HG02678 (cell line): Measurements from ENCODE around the gene PPIL1.

Experiments
- ATAC-seq: cut with Tn5 transposase; IDR thresholded peaks from one replicate; pipeline ENCODE4 v1.9.1; 2021; ENCODE audit warnings: mild to moderate bottlenecking, moderate library complexity; ENCODE audit not compliant: unreplicated experiment

The PPIL1 gene

GRCh38 chr6:36857325-36857724, 17.3 kb downstream of the PPIL1 start:
- no peak for ATAC-seq

DNA sequence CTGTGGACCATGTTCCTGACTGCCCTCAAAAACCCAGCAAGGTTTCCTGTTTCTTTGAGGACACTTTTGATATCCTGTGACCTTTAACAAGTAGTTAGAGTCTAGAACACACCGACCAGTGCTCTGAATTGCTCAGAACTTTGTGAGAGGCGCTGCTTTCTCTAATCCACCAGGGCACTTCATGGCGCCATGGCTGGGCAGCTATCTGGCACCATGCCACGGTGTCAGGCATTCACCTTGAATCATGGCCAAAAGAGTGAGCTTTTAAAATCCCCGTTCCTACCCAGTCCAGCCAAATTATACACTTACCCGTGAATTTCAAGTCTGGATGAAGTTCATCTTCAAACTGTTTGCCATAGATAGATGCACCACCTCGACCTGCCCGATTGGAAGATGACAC, 18.3 kb downstream of the PPIL1 start:
- ATAC-seq, result no peak

GRCh38 chr6:36855750-36856149, 18.9 kb downstream of the PPIL1 start:
- no peak for ATAC-seq

- ATAC-seq, result no peak
Observed at GRCh38 chr6:36853325-36853724, 21.3 kb downstream of the PPIL1 start.

- no peak for ATAC-seq
Observed at GRCh38 chr6:36852481-36853147, 22.0 kb downstream of the PPIL1 start.

GRCh38 chr6:36851626-36852025, 23.0 kb downstream of the PPIL1 start:
- ATAC-seq, result no peak

- no peak for ATAC-seq
Observed at GRCh38 chr6:36851149-36851614, 23.4 kb downstream of the PPIL1 start.

GRCh38 chr6:36850021-36850420, 24.6 kb downstream of the PPIL1 start:
- ATAC-seq, result no peak

DNA sequence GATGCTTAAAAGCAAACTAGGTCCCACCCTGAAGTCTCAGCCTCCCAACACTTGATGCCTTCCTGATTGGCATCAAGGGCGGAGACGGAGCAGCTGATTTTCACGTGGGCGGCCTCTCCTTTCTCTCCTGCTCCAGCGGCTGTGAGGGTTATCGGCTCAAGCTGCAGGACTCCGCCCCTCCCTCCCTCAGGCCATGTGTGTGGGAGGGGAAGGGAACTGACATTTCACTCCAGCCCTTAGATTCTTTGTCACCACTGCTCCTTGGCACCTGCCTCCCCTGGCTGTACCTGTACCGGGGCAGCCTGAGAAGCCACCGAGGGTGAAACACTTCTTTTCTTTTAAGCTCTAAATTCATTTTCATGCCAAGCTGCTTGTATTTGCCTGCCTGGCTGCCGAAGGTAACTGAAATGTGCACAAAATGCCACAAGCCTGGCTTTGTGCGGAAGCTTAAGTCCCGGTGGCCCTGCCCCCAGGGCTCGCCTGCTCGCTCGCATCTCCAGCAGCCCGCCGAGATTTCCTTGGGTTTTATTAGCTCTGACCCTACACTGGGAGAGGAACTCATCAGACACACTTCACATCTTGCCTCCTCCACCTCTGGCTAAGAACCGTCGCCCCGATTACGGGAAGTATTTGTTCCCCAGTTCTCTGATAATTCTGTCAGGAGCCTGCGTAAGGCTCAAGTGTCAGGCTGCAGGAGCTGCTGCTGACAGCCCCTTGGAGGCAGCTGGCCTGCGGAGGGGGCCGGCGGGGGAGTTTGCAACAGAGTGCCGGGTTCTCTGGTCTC, 25.8 kb downstream of the PPIL1 start:
- ATAC-seq, result no peak

DNA sequence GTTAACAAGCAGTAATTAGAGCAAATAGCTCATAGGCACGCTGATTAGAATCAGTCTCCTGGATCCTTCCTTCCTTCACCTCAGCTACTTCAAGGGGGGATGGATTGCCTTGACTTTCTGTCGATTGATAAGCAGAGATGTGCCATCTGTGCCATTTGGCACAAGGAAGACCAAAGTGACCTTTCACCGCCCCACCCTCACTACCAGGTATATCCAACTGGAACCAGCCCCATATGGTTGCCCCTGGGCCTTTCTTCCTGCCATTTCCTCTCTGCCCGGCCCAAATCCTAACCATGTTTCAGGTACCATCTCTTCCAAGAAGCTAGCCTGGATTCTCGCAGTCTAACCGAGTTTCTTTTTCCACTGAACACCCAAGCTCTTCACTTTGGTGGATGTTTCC, 26.6 kb downstream of the PPIL1 start:
- no peak for ATAC-seq

DNA sequence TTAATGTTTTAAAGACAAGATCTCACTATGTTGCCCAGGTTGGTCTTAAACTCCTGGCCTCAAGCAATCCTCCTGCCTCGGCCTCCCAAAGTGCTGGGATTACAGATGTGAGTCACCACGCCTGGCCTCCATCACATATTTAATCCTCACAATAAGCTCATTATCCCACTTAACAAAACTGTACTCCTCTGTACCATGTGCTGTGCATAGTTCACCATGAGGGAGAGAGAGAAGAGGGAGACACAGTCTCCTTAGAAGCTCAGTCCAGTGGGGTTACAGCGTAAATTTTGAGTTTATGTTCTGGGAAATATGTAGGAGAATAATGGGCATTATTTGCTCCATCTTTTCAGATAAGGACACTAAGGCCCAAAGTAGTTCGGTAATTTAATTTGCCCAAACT, 27.5 kb downstream of the PPIL1 start:
- no peak for ATAC-seq

DNA sequence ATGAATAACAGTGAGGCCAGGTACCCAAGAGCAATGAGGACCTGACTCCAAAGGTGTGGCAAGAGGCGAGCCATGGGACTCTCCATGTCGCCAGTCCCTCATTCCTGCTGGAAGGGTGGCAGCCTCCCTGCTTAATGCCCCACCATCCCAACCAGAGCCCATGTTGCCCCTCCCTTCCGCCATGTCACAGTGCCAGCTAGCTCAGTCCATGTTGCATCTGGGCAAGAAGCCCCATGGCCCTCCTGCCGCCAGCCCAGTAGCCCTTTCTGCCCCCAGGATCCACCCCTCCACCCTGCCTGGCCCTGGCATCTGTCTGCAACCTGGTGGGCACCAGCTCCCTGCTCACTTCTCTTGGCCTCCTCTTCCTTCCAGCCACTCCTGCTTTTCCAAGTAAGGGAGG, 29.4 kb downstream of the PPIL1 start:
- no peak for ATAC-seq

- no peak for ATAC-seq
Observed at GRCh38 chr6:36844232-36845170, 30.1 kb downstream of the PPIL1 start.

DNA sequence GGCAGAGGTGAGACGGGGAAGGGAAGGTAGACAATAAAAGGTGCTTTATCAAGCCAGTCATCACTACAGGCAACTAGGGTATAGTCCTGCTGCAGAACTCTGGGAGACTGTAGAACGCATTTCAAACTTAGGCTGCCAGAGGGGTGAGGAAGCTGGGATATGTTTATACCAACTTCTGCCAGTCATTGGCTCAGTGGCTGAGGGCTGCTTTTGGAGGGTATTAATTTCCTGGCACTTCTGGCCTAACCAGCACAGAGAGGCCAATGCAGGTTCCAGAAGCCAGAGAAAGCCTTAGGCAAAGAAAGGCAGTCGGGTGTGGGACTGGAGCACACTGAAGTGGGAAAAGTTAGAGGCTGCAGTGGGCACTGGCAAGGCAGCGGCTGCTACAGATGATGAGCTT, 31.4 kb downstream of the PPIL1 start:
- no peak for ATAC-seq

- no peak for ATAC-seq
Observed at GRCh38 chr6:36841756-36842155, 32.8 kb downstream of the PPIL1 start.

DNA sequence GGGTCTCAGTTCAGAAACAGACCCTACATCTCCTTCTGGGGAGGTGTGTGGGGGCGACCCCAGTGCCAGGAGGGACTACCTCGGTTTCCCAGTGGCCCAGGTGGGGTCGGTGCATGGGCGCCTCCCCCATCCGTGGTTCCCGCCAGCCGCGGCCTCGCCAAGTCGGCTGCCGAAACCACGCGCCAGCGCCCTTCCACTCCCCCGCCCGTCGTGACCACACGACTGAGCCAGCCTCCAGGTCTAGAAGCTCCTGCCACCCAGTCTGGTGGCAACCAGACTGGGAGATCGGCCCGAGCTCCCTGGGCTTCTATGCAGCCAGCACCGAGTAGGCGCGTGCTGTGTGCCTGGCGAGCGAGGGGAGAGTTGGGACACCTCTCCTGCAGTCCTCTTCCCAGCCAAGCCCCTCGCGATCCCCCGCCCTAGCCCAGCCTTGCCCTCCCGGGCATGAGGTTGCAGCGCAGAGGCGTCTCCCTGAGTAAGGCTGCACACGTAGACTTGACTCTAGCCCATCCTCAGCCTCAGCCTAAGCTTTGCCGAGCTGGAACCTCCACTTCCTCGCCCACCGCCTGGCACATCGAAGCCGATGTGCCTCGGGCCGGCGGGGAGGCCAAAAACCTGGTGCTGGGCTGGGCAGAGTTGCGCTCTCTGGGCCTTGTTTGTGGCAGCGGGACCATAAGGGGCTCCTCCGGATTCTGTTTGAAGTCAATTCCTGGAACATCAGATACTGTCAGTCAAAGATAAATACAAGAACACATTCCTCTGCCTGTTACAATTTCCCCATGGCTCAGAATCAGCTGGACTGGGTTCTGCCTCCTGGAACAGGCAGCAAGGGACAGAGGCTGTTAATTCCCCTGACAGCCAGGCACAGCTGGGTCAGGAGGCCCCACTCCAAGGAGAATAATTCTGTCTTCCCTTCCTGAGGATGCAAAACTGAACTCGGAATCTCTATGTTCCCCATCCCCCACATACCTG, 33.9 kb downstream of the PPIL1 start:
- no peak for ATAC-seq

DNA sequence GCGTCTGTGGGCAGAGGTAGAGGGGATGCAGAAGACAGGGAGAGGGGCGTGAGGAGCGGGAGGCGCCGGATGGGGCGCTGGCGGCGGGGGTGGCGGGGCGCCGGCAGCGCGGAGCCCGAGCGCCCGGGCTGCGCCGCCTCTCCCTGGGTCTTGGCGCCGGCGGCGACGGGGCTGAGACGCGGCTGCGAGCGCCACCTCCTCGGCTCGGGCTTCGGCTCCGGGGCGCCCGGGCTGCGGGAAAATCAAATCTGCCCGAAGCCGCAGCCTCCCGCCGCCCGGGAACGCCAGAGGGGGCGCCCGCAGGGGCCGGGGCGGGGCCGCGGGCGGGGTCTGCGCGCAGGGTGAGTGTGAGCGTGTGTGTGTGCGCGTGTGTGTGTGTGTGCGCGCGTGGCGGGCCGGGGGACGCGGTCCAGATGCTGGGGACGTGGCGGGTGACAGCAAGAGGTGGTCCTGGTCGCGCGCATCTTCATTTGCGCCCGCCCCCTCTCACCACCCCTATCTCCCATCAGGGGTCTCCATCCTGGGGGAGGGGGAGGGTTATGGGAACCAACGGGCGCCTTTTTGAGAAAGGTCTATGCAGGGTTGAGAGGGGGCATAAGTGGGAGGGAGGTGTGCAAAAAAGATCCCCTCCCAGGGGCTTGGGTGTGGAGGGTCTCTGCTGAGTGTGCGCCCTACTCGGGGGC, 34.7 kb downstream of the PPIL1 start:
- ATAC-seq, result no peak

DNA sequence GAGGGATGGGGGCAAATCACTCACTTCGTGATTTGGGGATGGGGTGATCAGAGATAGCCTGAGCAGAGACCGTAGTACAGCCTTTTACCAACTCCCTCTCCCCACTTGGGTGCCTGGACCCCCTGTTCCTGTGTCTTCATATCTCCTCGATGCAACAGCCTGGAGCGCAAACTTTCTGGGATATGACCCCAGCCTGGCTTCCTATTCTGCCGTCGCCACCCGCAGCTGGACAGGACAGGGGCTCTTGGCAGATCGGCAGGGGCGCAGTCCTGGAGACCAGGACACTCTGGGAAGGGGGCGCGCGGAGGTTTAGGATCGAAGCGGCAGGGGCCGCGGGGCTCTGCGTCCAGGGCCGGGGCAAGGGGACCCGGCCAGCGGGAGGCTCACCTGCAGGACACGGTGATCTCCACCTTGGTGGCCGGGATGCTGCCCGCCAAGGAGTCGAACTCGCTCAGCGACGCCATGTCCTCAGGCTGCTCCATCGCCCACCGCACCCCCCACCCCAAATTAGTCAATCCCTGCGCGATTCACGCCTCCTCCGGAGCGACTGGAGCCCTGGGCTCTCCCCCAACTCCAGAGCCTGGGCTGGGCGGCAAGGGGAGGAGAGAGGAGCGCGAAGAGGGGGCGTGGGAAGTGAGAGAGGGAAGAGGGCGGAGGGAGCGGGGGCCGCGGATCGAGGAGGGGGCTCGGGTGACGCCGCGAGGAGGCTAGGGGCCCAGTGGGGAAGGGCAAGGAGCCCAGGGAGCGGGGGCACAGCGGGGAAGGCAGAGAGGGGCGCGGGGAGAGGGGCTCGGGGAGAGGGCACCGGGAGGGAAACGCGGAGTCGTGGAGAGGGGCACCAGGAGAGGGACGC, 35.5 kb downstream of the PPIL1 start, which contains the start of gene CPNE5:
TSS of gene CPNE5 (minus strand) at position 549 of the 853 bp plus-strand sequence. CDS start at position 482, 67 bp downstream.
- no peak for ATAC-seq

DNA sequence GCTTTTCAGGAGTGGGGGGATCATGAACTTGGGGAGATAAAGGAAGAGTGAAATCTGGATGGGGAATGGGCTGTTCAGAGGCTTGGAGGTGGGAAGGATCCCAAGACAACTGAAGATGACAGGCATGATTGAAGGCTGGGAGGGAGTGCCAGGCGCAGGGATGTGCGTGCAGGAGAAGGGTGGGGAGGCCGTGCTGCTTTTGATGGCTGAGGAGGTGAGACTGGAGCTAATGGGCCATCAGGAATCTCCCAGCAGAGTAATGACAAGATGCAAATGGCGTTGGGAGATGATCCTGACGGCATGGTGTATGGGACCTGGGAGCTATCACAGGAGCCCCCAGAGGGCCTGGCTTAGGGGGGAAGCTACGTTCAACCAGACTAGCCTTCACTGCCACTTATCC, 36.9 kb downstream of the PPIL1 start:
- ATAC-seq, result no peak
